H1 (cell line): Measurements from ENCODE around the gene NKG7. TPM values are rescaled to one million over a fixed set of nuclear protein-coding genes. Genes with fewer than 3 reads are reported as not detected.

Experiments used
- CTCF ChIA-PET: fragments of 300-600 bp; sonication (Branson Sonifier 250); formaldehyde crosslinking; loops from one replicate; lab custom pipeline; 2021; ENCODE audit not compliant: partially characterized antibody; lab: Charles Lee
- POLR2A ChIA-PET: fragments of 300-600 bp; sonication (Branson Sonifier 250); formaldehyde crosslinking; loops from one replicate; lab custom pipeline; 2021; ENCODE audit warnings: inconsistent platforms; ENCODE audit not compliant: partially characterized antibody; lab: Charles Lee
- DNase-seq, 2 experiments: peaks; one replicate each; pipeline versions ENCODE4 v3.0.0 to v3.0.0-alpha.2; 2010 to 2022; ENCODE audit warnings: low spot score in 2 of 2, low read depth in 1 of 2, mixed read lengths in 1 of 2
- FAIRE-seq: peaks from 2 replicates; lab custom pipeline; 2011; peaks lifted over from hg19 to GRCh38; lab: Jason Lieb, UNC
- H2AFZ ChIP-seq: 2 replicates; pipeline ENCODE4 v1.8.1; 2012; ENCODE audit warnings: low read length, inconsistent platforms
- H2AK5ac ChIP-seq: 2 replicates; pipeline ENCODE4 v1.6.1; 2013; ENCODE audit warnings: low read depth, low read length
- H2BK120ac ChIP-seq: replicated peaks from 2 replicates; pipeline ENCODE3; 2013; ENCODE audit warnings: low read depth, low read length, inconsistent platforms
- H2BK12ac ChIP-seq: 2 replicates; pipeline ENCODE4 v1.6.1; 2013; ENCODE audit warnings: low read depth, low read length
- H2BK15ac ChIP-seq: 2 replicates; pipeline ENCODE4 v1.6.1; 2013; ENCODE audit warnings: low read length
- H2BK20ac ChIP-seq: 2 replicates; pipeline ENCODE4 v1.6.1; 2013; ENCODE audit warnings: low read length
- H2BK5ac ChIP-seq: 2 replicates; pipeline ENCODE4 v1.6.1; 2013; ENCODE audit warnings: low read depth, low read length
- H3K14ac ChIP-seq: 2 replicates; pipeline ENCODE4 v1.6.1; 2013; ENCODE audit warnings: inconsistent platforms; ENCODE audit not compliant: insufficient read length
- H3K18ac ChIP-seq: 2 replicates; pipeline ENCODE4 v1.6.1; 2013; ENCODE audit warnings: low read length; ENCODE audit errors: extremely low read depth
- H3K23ac ChIP-seq: 2 replicates; pipeline ENCODE4 v1.6.1; 2013; ENCODE audit warnings: inconsistent platforms; ENCODE audit not compliant: insufficient read length
- H3K23me2 ChIP-seq: 2 replicates; pipeline ENCODE4 v1.6.1; 2013; ENCODE audit warnings: low read depth, low read length
- H3K27ac ChIP-seq: 2 replicates; pipeline ENCODE4 v1.6.1; 2011; ENCODE audit warnings: low read depth, low read length, inconsistent platforms
- H3K27me3 ChIP-seq, 4 experiments: replicated peaks in 1 of 4; 1 replicate in 1 of 4; 2 replicates in 3 of 4; pipeline versions ENCODE4 v1.6.1 to v1.8.1; 2011 to 2013; ENCODE audit warnings: low read length in 3 of 4, mild to moderate bottlenecking in 3 of 4, inconsistent platforms in 2 of 4, mixed read lengths in 2 of 4, moderate library complexity in 1 of 4; ENCODE audit not compliant: control insufficient read depth in 3 of 4, insufficient read depth in 3 of 4; ENCODE audit errors: extremely low read depth in 1 of 4
- H3K36me3 ChIP-seq, 4 experiments: 2 replicates each; pipeline versions ENCODE4 v1.6.1 to v1.8.1; 2011 to 2013; ENCODE audit warnings: mild to moderate bottlenecking in 4 of 4, low read length in 3 of 4, moderate library complexity in 2 of 4, control low read depth in 1 of 4, inconsistent platforms in 1 of 4; ENCODE audit not compliant: insufficient read depth in 4 of 4, control insufficient read depth in 2 of 4
- H3K4ac ChIP-seq: replicated peaks from 2 replicates; pipeline ENCODE3; 2013; ENCODE audit warnings: low read length, low read depth, mixed read lengths, inconsistent platforms; ENCODE audit not compliant: insufficient read length
- H3K4me1 ChIP-seq, 4 experiments: replicated peaks in 1 of 4; 1 replicate in 1 of 4; 2 replicates in 3 of 4; pipeline versions ENCODE4 v1.6.1 to v1.8.1; 2011 to 2013; ENCODE audit warnings: low read length in 3 of 4, inconsistent platforms in 2 of 4, mixed read lengths in 1 of 4; ENCODE audit not compliant: insufficient read depth in 4 of 4, control insufficient read depth in 3 of 4
- H3K4me2 ChIP-seq, 2 experiments: 2 replicates each; pipeline versions ENCODE4 v1.6.1 to v1.8.1; 2011 to 2013; ENCODE audit warnings: low read depth in 2 of 2, low read length in 2 of 2, control low read depth in 1 of 2, inconsistent platforms in 1 of 2, mild to moderate bottlenecking in 1 of 2; ENCODE audit not compliant: insufficient read depth in 1 of 2
- H3K4me3 ChIP-seq, 4 experiments: fragments of 200-600, 300-600 bp in 1 of 4; sonication (generic), shearing (Covaris generic), sonication (Bioruptor Twin) in 1 of 4; 2 replicates each; pipeline versions ENCODE4 v1.5.1 to v1.8.1; 2011 to 2016; ENCODE audit warnings: low read length in 4 of 4, low read depth in 3 of 4, control low read depth in 2 of 4, inconsistent platforms in 2 of 4, mild to moderate bottlenecking in 2 of 4, mixed read lengths in 1 of 4, moderate library complexity in 1 of 4; ENCODE audit not compliant: insufficient read depth in 2 of 4; ENCODE audit errors: extremely low read depth in 1 of 4
- H3K56ac ChIP-seq: replicated peaks from 2 replicates; pipeline ENCODE3; 2013; ENCODE audit warnings: low read depth, mild to moderate bottlenecking, mixed read lengths, low read length, inconsistent platforms; ENCODE audit not compliant: insufficient read length
- H3K79me1 ChIP-seq: 2 replicates; pipeline ENCODE4 v1.6.1; 2013; ENCODE audit warnings: low read depth, low read length, control low read depth
- H3K79me2 ChIP-seq, 2 experiments: 2 replicates each; pipeline versions ENCODE4 v1.6.1 to v1.8.1; 2012 to 2013; ENCODE audit warnings: low read length in 2 of 2, mild to moderate bottlenecking in 2 of 2, inconsistent platforms in 1 of 2; ENCODE audit not compliant: insufficient read depth in 2 of 2, control insufficient read depth in 1 of 2
- H3K9ac ChIP-seq, 4 experiments: replicated peaks in 1 of 4; 1 replicate in 1 of 4; 2 replicates in 3 of 4; pipeline versions ENCODE4 v1.6.1 to v1.8.1; 2011 to 2013; ENCODE audit warnings: low read depth in 3 of 4, low read length in 3 of 4, control low read depth in 2 of 4, mild to moderate bottlenecking in 2 of 4, moderate library complexity in 2 of 4, inconsistent platforms in 1 of 4; ENCODE audit errors: extremely low read depth in 1 of 4
- H3K9me3 ChIP-seq, 2 experiments: 2 replicates each; pipeline versions ENCODE4 v1.6.1 to v1.8.1; 2012 to 2013; ENCODE audit warnings: mild to moderate bottlenecking in 2 of 2, moderate library complexity in 2 of 2, control low read depth in 1 of 2, inconsistent platforms in 1 of 2, low read depth in 1 of 2, low read length in 1 of 2, mixed read lengths in 1 of 2; ENCODE audit not compliant: insufficient read depth in 2 of 2
- H4K20me1 ChIP-seq, 2 experiments: replicated peaks in 1 of 2; 2 replicates each; pipeline versions ENCODE3 to v1.8.1; 2011 to 2013; ENCODE audit warnings: inconsistent platforms in 2 of 2, low read length in 2 of 2, mild to moderate bottlenecking in 1 of 2; ENCODE audit not compliant: insufficient read depth in 2 of 2, control insufficient read depth in 1 of 2
- H4K5ac ChIP-seq: 2 replicates; pipeline ENCODE4 v1.6.1; 2013; ENCODE audit warnings: low read length, low read depth, mixed read lengths, inconsistent platforms; ENCODE audit not compliant: insufficient read length
- H4K8ac ChIP-seq: 2 replicates; pipeline ENCODE4 v1.8.0; 2013; ENCODE audit warnings: mild to moderate bottlenecking, moderate library complexity, low read length, inconsistent platforms; ENCODE audit not compliant: insufficient read depth; ENCODE audit errors: extremely low read depth
- H4K91ac ChIP-seq: replicated peaks from 2 replicates; pipeline ENCODE3; 2013; ENCODE audit warnings: low read length, mixed read lengths, inconsistent platforms; ENCODE audit not compliant: insufficient read length
- ASH2L ChIP-seq: fragments of 200-600, 300-600 bp; sonication (generic); IDR thresholded peaks from one replicate; pipeline ENCODE4 v1.7.1; 2017; ENCODE audit warnings: low read length
- CBX8 ChIP-seq: fragments of 300-800, 300-1000 bp; sonication (generic); IDR thresholded peaks from 2 replicates; pipeline ENCODE4 v1.7.1; 2016; ENCODE audit warnings: low read depth, low read length, borderline replicate concordance
- CHD1 ChIP-seq: IDR thresholded peaks from 2 replicates; pipeline ENCODE4 v1.6.1; 2012; ENCODE audit warnings: low read depth, low read length, improper control_type of control experiment
- HDAC2 ChIP-seq, 2 experiments: fragments of 300-600 bp in 1 of 2; sonication (generic) in 1 of 2; IDR thresholded peaks; 2 replicates each; pipeline ENCODE4 v1.6.1; 2011 to 2012; ENCODE audit warnings: low read depth in 2 of 2, low read length in 2 of 2, mild to moderate bottlenecking in 2 of 2, moderate library complexity in 2 of 2, borderline replicate concordance in 1 of 2, inconsistent platforms in 1 of 2
- HDAC6 ChIP-seq: IDR thresholded peaks from one replicate; pipeline ENCODE4 v1.7.1; 2012; ENCODE audit warnings: low read depth, mild to moderate bottlenecking, inconsistent platforms, low read length, moderate library complexity
- JUND ChIP-seq: IDR thresholded peaks from 2 replicates; pipeline ENCODE4 v1.6.1; 2011; ENCODE audit warnings: mild to moderate bottlenecking, improper control_type of control experiment, low read length
- NANOG ChIP-seq: IDR thresholded peaks from 2 replicates; pipeline ENCODE4 v1.6.1; 2011; ENCODE audit warnings: low read length, low read depth, mild to moderate bottlenecking, inconsistent platforms; ENCODE audit not compliant: insufficient read depth, poor library complexity, severe bottlenecking
- POLR2A ChIP-seq, 2 experiments: IDR thresholded peaks; 1 replicate in 1 of 2; 2 replicates in 1 of 2; pipeline ENCODE4 v1.6.1; 2011; ENCODE audit warnings: low read depth in 2 of 2, low read length in 2 of 2, mild to moderate bottlenecking in 2 of 2; ENCODE audit errors: control extremely low read depth in 1 of 2
- SAP30 ChIP-seq: fragments of 300-600 bp; sonication (generic); IDR thresholded peaks from 2 replicates; pipeline ENCODE4 v1.7.1; 2012; ENCODE audit warnings: low read length, moderate library complexity, mild to moderate bottlenecking, inconsistent platforms; ENCODE audit not compliant: insufficient read depth, insufficient replicate concordance
- SIX5 ChIP-seq: IDR thresholded peaks from 2 replicates; pipeline ENCODE4 v1.6.1; 2011; ENCODE audit warnings: mild to moderate bottlenecking, low read depth, low read length
- WGBS, 2 experiments: shearing (Covaris generic) in 1 of 2; methylation state at CpG; one replicate each; pipeline versions ENCODE4 v1.1.6 to v1.1.7; 2013 to 2015; ENCODE audit warnings: low lambda C conversion rate in 2 of 2, mixed read lengths in 2 of 2, inconsistent platforms in 1 of 2, low coverage in 1 of 2, missing lambda C conversion rate in 1 of 2; ENCODE audit not compliant: insufficient replicate concordance in 2 of 2, insufficient coverage in 1 of 2, insufficient read length in 1 of 2; ENCODE audit errors: extremely low coverage in 1 of 2, missing lambda C conversion rate in 1 of 2; 5-methylcytosine and 5-hydroxymethylcytosine counted together
- polyA plus RNA-seq, 7 experiments: library from polyadenylated mRNA; depleted of rRNA in 3 of 7; stranded (reverse) in 5 of 7; unstranded in 2 of 7; fragments of >200 nt in 5 of 7; fragments of 200-250 nt in 2 of 7; gene quantifications; 1 replicate in 5 of 7; 2 replicates in 1 of 7; 4 replicates in 1 of 7; pipeline versions ENCODE4 v1.2.1 to v1.2.3, GENCODE V29; 2011 to 2013; ENCODE audit warnings: missing spikeins in 2 of 7, mixed read lengths in 2 of 7
- total RNA-seq: library from RNA; stranded (reverse); fragmentation: NEBNext Ultra II Directional; extraction: Animal tissue kit (Norgen Biotek cat#: 25700); gene quantifications from 2 replicates; pipeline ENCODE4 v1.2.1, GENCODE V29; 2021
- TF ChIP-seq, protein P1 (sequence below): IDR thresholded peaks from 2 replicates; pipeline ENCODE4 v1.6.1; 2011; ENCODE audit warnings: low read depth, mild to moderate bottlenecking, low read length; ENCODE audit not compliant: insufficient read depth
- TF ChIP-seq, protein P2 (sequence below): IDR thresholded peaks from 2 replicates; pipeline ENCODE4 v1.6.1; 2011; ENCODE audit warnings: low read length, improper control_type of control experiment

Gene NKG7
- total and polyA plus RNA-seq, 2 of the 8 experiments (the other 6 are each of a cell fraction or from before 2014, with no cell fraction given): not detected

GRCh38 chr19:51371186-51371690, 1.2 kb downstream of the NKG7 start:
- DNase-seq (no peak), FAIRE-seq (no peak)
- Histone ChIP-seq H3K27ac (no peak overlapping the region), H3K4ac (no peak overlapping the region), H3K9me3 (no peaks in the 10 kb centered on the region), H3K36me3 (no peaks in the 10 kb centered on the region), H4K91ac (no peak overlapping the region), H3K4me3 (no peak overlapping the region), H2BK120ac (no peak overlapping the region), H3K9ac (no peak overlapping the region), H3K4me2 (no peak overlapping the region), H3K23ac (no peak overlapping the region), H2BK15ac (no peak overlapping the region), H4K20me1 (no peaks in the 10 kb centered on the region), H3K18ac (no peak overlapping the region), H2BK12ac (no peak overlapping the region), H3K79me1 (no peaks in the 10 kb centered on the region), H3K23me2 (peaks cover 19% of the 10 kb centered on the region), H2AFZ (no peak overlapping the region), H3K14ac (no peak overlapping the region), H2BK20ac (no peak overlapping the region), H4K8ac (no peak overlapping the region), H3K27me3 (no peaks in the 10 kb centered on the region; a peak in 2 of 7 replicates), H3K79me2 (no peaks in the 10 kb centered on the region), H3K56ac (no peak overlapping the region), H2BK5ac (no peak overlapping the region), H4K5ac (no peak overlapping the region), H2AK5ac (no peak overlapping the region), H3K4me1 (peaks cover 0 to 9% (median 8%) of the 10 kb centered on the region in 4 experiments; a peak in 5 of 7 replicates)
- CTCF ChIA-PET: interaction anchor here (1.0 to 1.8 kb wide), 3 partner anchors 16 to 46 kb away, joined by 3 to 5 read pairs (median 4); partner anchors contain the start of genes C19orf84, LIM2 and SIGLEC10
- 76% methylated on average over 8 of the region's 8 CpGs; no CpG with 5 or more reads in 1 of the 2 experiments for WGBS, 2 experiments
- POLR2A ChIA-PET: interaction anchor here (1.3 to 2.7 kb wide), 3 partner anchors 10 to 23 kb away, joined by 3 to 11 read pairs (median 5); partner anchors contain the start of gene C19orf84
- no peak for TF ChIP-seq NANOG
- no peak for TF ChIP-seq ASH2L
- TF ChIP-seq JUND: no peak
- TF ChIP-seq, protein P1, sequence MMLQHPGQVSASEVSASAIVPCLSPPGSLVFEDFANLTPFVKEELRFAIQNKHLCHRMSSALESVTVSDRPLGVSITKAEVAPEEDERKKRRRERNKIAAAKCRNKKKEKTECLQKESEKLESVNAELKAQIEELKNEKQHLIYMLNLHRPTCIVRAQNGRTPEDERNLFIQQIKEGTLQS: no peak
- TF ChIP-seq, protein P2, sequence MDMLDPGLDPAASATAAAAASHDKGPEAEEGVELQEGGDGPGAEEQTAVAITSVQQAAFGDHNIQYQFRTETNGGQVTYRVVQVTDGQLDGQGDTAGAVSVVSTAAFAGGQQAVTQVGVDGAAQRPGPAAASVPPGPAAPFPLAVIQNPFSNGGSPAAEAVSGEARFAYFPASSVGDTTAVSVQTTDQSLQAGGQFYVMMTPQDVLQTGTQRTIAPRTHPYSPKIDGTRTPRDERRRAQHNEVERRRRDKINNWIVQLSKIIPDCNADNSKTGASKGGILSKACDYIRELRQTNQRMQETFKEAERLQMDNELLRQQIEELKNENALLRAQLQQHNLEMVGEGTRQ: no peak
- no peak for TF ChIP-seq SIX5
- TF ChIP-seq HDAC2 (IDR thresholded peaks at IDR 0.05; ENCODE audit: borderline replicate concordance in 1 of 2, low read depth in 2 of 2, low read length in 2 of 2): no peak
- no peak for TF ChIP-seq CBX8
- TF ChIP-seq SAP30: no peak
- no peak for TF ChIP-seq HDAC6
- no peak for TF ChIP-seq POLR2A (IDR thresholded peaks at IDR 0.05; ENCODE audit: control extremely low read depth in 1 of 2, low read depth in 2 of 2, low read length in 2 of 2)
- no peak for TF ChIP-seq CHD1
